Parathyroid adenoma (tissue), 2 donors: ENCODE measurements around the gene MID1IP1.
A peak's percentile ranks its signal among the peaks of the same experiment; 100 is the strongest.

Experiments
- H2AFZ ChIP-seq: fragments of 300-600 bp; sonication (generic); one replicate; pipeline ENCODE4 v1.7.0; 2017; ENCODE audit warnings: antibody characterized with exemption, mild to moderate bottlenecking
- H3K27ac ChIP-seq: fragments of 300-600 bp; sonication (generic); one replicate; pipeline ENCODE4 v1.7.0; 2017
- H3K27me3 ChIP-seq: fragments of 300-600 bp; sonication (generic); one replicate; pipeline ENCODE4 v1.7.0; 2017; ENCODE audit warnings: low read length; ENCODE audit not compliant: control insufficient read depth, insufficient read depth
- H3K36me3 ChIP-seq: fragments of 300-600 bp; sonication (generic); one replicate; pipeline ENCODE4 v1.7.0; 2017; ENCODE audit warnings: low read length; ENCODE audit not compliant: control insufficient read depth, insufficient read depth
- H3K4me1 ChIP-seq: fragments of 300-600 bp; sonication (generic); one replicate; pipeline ENCODE4 v1.7.0; 2017; ENCODE audit warnings: control low read depth
- H3K4me2 ChIP-seq: fragments of 300-600 bp; sonication (generic); one replicate; pipeline ENCODE4 v1.7.0; 2017; ENCODE audit warnings: low read length
- H3K4me3 ChIP-seq: fragments of 300-600 bp; sonication (generic); one replicate; pipeline ENCODE4 v1.7.0; 2017; ENCODE audit warnings: low read depth, low read length
- H3K79me2 ChIP-seq: fragments of 300-600 bp; sonication (generic); one replicate; pipeline ENCODE4 v1.7.0; 2017; ENCODE audit warnings: control low read depth
- H3K9ac ChIP-seq: fragments of 300-600 bp; sonication (generic); one replicate; pipeline ENCODE4 v1.7.0; 2017; ENCODE audit warnings: mild to moderate bottlenecking
- H3K9me3 ChIP-seq: fragments of 300-600 bp; sonication (generic); one replicate; pipeline ENCODE4 v1.7.0; 2017; ENCODE audit warnings: low read length; ENCODE audit not compliant: control insufficient read depth
- CTCF ChIP-seq: fragments of 300-600 bp; sonication (generic); IDR thresholded peaks from one replicate; pipeline ENCODE4 v1.7.0; 2017; ENCODE audit warnings: antibody characterized with exemption, mild to moderate bottlenecking
- donor health status: primary hyperparathyroidism.

The MID1IP1 gene

GRCh38 chrX:38768079-38768478, 33.2 kb upstream of the MID1IP1 start:
- Histone ChIP-seq H3K27ac (no peak overlapping the region), H3K36me3 (no peaks in the 10 kb centered on the region), H3K4me1 (no peaks in the 10 kb centered on the region), H2AFZ (no peak overlapping the region), H3K4me2 (no peak overlapping the region), H3K9ac (no peak overlapping the region), H3K4me3 (no peak overlapping the region), H3K79me2 (no peaks in the 10 kb centered on the region), H3K9me3 (no peaks in the 10 kb centered on the region), H3K27me3 (no peaks in the 10 kb centered on the region)
- TF ChIP-seq CTCF = peak; percentile 40

GRCh38 chrX:38770152-38770551, 31.1 kb upstream of the MID1IP1 start:
- Histone ChIP-seq H3K27me3 (no peaks in the 10 kb centered on the region), H3K4me3 (no peak overlapping the region), H2AFZ (no peak overlapping the region), H3K79me2 (no peaks in the 10 kb centered on the region), H3K27ac (no peak overlapping the region), H3K4me2 (no peak overlapping the region), H3K9me3 (no peaks in the 10 kb centered on the region), H3K4me1 (no peaks in the 10 kb centered on the region), H3K9ac (no peak overlapping the region), H3K36me3 (no peaks in the 10 kb centered on the region)
- no peak for TF ChIP-seq CTCF

GRCh38 chrX:38774249-38774648, 27.0 kb upstream of the MID1IP1 start:
- H3K27ac ChIP-seq = no peak overlapping the region

GRCh38 chrX:38796946-38797345, 4.3 kb upstream of the MID1IP1 start:
- Histone ChIP-seq H3K9ac (no peak overlapping the region), H3K79me2 (no peaks in the 10 kb centered on the region), H3K9me3 (no peaks in the 10 kb centered on the region), H2AFZ (no peak overlapping the region), H3K27me3 (no peaks in the 10 kb centered on the region), H3K4me1 (no peaks in the 10 kb centered on the region), H3K36me3 (no peaks in the 10 kb centered on the region), H3K4me3 (no peak overlapping the region), H3K27ac (no peak overlapping the region), H3K4me2 (no peak overlapping the region)
- TF ChIP-seq CTCF = no peak

More at GRCh38 chrX:38774249-38774648, 27.0 kb upstream of the MID1IP1 start:
- no peak for TF ChIP-seq CTCF
- Histone ChIP-seq H3K4me2 (no peak overlapping the region), H3K27me3 (no peaks in the 10 kb centered on the region), H3K36me3 (no peaks in the 10 kb centered on the region), H3K4me1 (no peaks in the 10 kb centered on the region), H2AFZ (no peak overlapping the region), H3K9me3 (no peaks in the 10 kb centered on the region), H3K9ac (no peak overlapping the region), H3K4me3 (no peak overlapping the region), H3K79me2 (no peaks in the 10 kb centered on the region)

- Histone ChIP-seq H3K4me3 (no peak overlapping the region), H3K4me2 (no peak overlapping the region), H3K36me3 (no peaks in the 10 kb centered on the region), H3K27ac (no peak overlapping the region), H2AFZ (no peak overlapping the region), H3K4me1 (no peaks in the 10 kb centered on the region), H3K27me3 (no peaks in the 10 kb centered on the region), H3K9me3 (no peaks in the 10 kb centered on the region), H3K9ac (no peak overlapping the region), H3K79me2 (no peaks in the 10 kb centered on the region)
- TF ChIP-seq CTCF = no peak
Measured at GRCh38 chrX:38798956-38799355, 2.3 kb upstream of the MID1IP1 start.
